Right lobe of liver (tissue), 6 donors: ENCODE measurements around the gene MED25. TPM values are rescaled to one million over a fixed set of nuclear protein-coding genes. Genes with fewer than 3 reads are reported as not detected.
A peak's percentile ranks its signal among the peaks of the same experiment; 100 is the strongest.

Source experiments
- ATAC-seq, 4 donors: fragments of 200-7000 bp; cut with Tn5 transposase; one replicate each; pipeline ENCODE4 v1.9.1; 2020; ENCODE audit warnings: mild to moderate bottlenecking in 4 of 4, moderate library complexity in 4 of 4
- DNase-seq, 3 donors: peaks; one replicate each; pipeline ENCODE4 v3.0.0-alpha.2; 2020
- H3K27ac ChIP-seq, 3 donors: fragments of 200-600 bp; one replicate each; pipeline ENCODE4 v1.8.0; 2022
- H3K27me3 ChIP-seq, 2 donors: fragments of 200-600 bp; one replicate each; pipeline ENCODE4 v1.8.0; 2022
- H3K36me3 ChIP-seq, 4 donors: fragments of 200-600 bp; sonication (generic) in 1 of 4; one replicate each; pipeline versions ENCODE4 v1.5.1 to v1.8.0; 2017 to 2022; ENCODE audit warnings: control low read depth in 1 of 4
- H3K4me1 ChIP-seq, 4 donors: fragments of 200-600 bp; sonication (generic) in 1 of 4; one replicate each; pipeline versions ENCODE4 v1.5.1 to v1.8.0; 2017 to 2022; ENCODE audit warnings: control low read depth in 1 of 4
- H3K4me3 ChIP-seq, 3 donors: fragments of 200-600 bp; one replicate each; pipeline ENCODE4 v1.8.0; 2022
- H3K9me3 ChIP-seq, 4 donors: fragments of 200-600 bp; sonication (generic) in 1 of 4; one replicate each; pipeline versions ENCODE4 v1.5.1 to v1.8.0; 2017 to 2022; ENCODE audit warnings: control low read depth in 1 of 4
- CTCF ChIP-seq, 4 donors: fragments of 200-600 bp in 3 of 4; fragments of 450-650 bp in 1 of 4; IDR thresholded peaks; one replicate each; pipeline versions ENCODE4 v1.5.1 to v1.8.0; 2016 to 2022; ENCODE audit warnings: antibody characterized with exemption in 4 of 4, mild to moderate bottlenecking in 2 of 4
- POLR2A ChIP-seq: fragments of 450-650 bp; IDR thresholded peaks from one replicate; pipeline ENCODE4 v1.6.1; 2017; ENCODE audit warnings: antibody characterized with exemption, mild to moderate bottlenecking
- WGBS: methylation state at CpG from one replicate; pipeline ENCODE4 v1.1.6; 2018; ENCODE audit warnings: low coverage, low lambda C conversion rate; ENCODE audit not compliant: insufficient coverage; ENCODE audit errors: missing lambda C conversion rate; 5-methylcytosine and 5-hydroxymethylcytosine counted together
- intact Hi-C, 2 donors: fragments of 100-400 bp; cut with DNase I; formaldehyde crosslinking; loops; one replicate each; pipeline versions ENCODE4 v1.11.2 to v1.14.1; 2022
- microRNA-seq, 2 donors: library from miRNA; unstranded; fragments of <30 nt; microRNA quantifications; one replicate each; pipeline ENCODE4, GENCODE V29; 2019 to 2020
- small RNA-seq, 2 experiments: library from RNA; depleted of rRNA; stranded (forward); fragments of <200 nt; gene quantifications; one replicate each; pipeline ENCODE3, GENCODE V24; 2016
- total RNA-seq, 6 experiments: library from RNA; depleted of rRNA in 2 of 6; stranded (reverse); fragments of >200 nt in 2 of 6; fragmentation: NEBNext Ultra II Directional in 3 of 6; extraction: Animal tissue kit (Norgen Biotek cat#: 25700) in 3 of 6; gene quantifications; one replicate each; pipeline versions ENCODE4 v1.1.0 to v1.2.4, GENCODE V29; 2016 to 2023
- donor health status: DM: no; HTN: yes; CAD: no.
- donor health status: DM: no; HTN: no; CAD: no.
- donor health status: DM: no; HTN: no; CAD: no.
- donor health status: DM: no; HTN: yes; CAD: no.
- donor health status: DM: no; HTN: yes; CAD: no.

MED25 gene
- total RNA-seq, 6 experiments from 2014 or later: 9.9 to 16.3 (median 11.8) TPM

- Histone ChIP-seq H3K4me3 (no peak overlapping the region), H3K4me1 (peaks cover 0 to 7% (median 3%) of the 10 kb centered on the region in 4 donors), H3K27me3 (no peaks in the 10 kb centered on the region), H3K36me3 (peaks cover 3 to 68% (median 34%) of the 10 kb centered on the region in 4 donors), H3K27ac (no peak overlapping the region), H3K9me3 (no peaks in the 10 kb centered on the region)
- ATAC-seq (no peak), DNase-seq (no peak)
- 96% methylated on average over 3 of the region's 5 CpGs for WGBS
- intact Hi-C loops: no loop called here
- no peak for TF ChIP-seq POLR2A
- TF ChIP-seq CTCF (IDR thresholded peaks at IDR 0.05): no peak
Measured at GRCh38 chr19:49883094-49883493, 65.0 kb downstream of the MED25 start.

GRCh38 chr19:49884109-49884508 is 66.0 kb downstream of the MED25 start:
- intact Hi-C loops: no loop called here
- no peak for ATAC-seq
- no peak overlapping the region for H3K4me3 ChIP-seq
- H3K9me3 ChIP-seq: no peaks in the 10 kb centered on the region
- H3K27ac ChIP-seq: no peak overlapping the region
- no CpG with 5 or more reads among the region's 18 CpGs for WGBS
- H3K36me3 ChIP-seq: peaks cover 3 to 67% (median 34%) of the 10 kb centered on the region in 4 donors
- H3K4me1 ChIP-seq: no peaks in the 10 kb centered on the region
- TF ChIP-seq POLR2A (no peak), CTCF (IDR thresholded peaks at IDR 0.05) (no peak)
- DNase-seq: peak in 2 of 3 donors; percentile 31 to 53
- H3K27me3 ChIP-seq: no peaks in the 10 kb centered on the region

- H3K27ac ChIP-seq: no peak overlapping the region
- intact Hi-C loops: no loop called here
- H3K4me3 ChIP-seq: no peak overlapping the region
- no peaks in the 10 kb centered on the region for H3K9me3 ChIP-seq
- TF ChIP-seq CTCF (IDR thresholded peaks at IDR 0.05): no peak
- WGBS: 80% methylated on average over 1 of the region's 3 CpGs
- H3K36me3 ChIP-seq: peaks cover 3 to 60% (median 34%) of the 10 kb centered on the region in 4 donors
- no peaks in the 10 kb centered on the region for H3K4me1 ChIP-seq
- ATAC-seq: no peak
- H3K27me3 ChIP-seq: no peaks in the 10 kb centered on the region
- no peak for DNase-seq
Measured at GRCh38 chr19:49884760-49885159, 66.7 kb downstream of the MED25 start.

Small RNAs within 50 kb of the gene (microRNA-seq; reads per million reads assigned to microRNA genes)
- gene MIR4749: 1.4 to 3.9 reads per million in 2 donors
- gene MIR6799: 0 to 0.58 reads per million in 2 donors
- gene MIR6800: 0 to 0.29 reads per million in 2 donors

Small RNAs within 50 kb of the gene (small RNA-seq; reads per million reads assigned to genes)
- gene MIR4749 (0 reads per million in 2 experiments), gene MIR6799 (0 reads per million in 2 experiments)

Other genes with a start within 250 kb of the MED25 start
- 10 to 100 TPM; 16.2 to 31.9 (median 23.2) TPM for gene NOSIP, start 237.7 kb upstream of the MED25 start, total RNA-seq
- 1 to 10 TPM; 2.5 to 5.9 (median 3.1) TPM for gene PRRG2, start 237.0 kb upstream of the MED25 start, total RNA-seq
- gene PRR12, start 227.1 kb upstream of the MED25 start, total RNA-seq: 1 to 10 TPM; 4.0 to 8.5 (median 5.5) TPM
- gene RRAS, start 178.1 kb upstream of the MED25 start, total RNA-seq: 10 to 100 TPM in 5 of 6 experiments, 1 to 10 TPM in 1; 8.5 to 16.4 (median 11.5) TPM
- 10 to 100 TPM; 14.6 to 33.0 (median 27.3) TPM for gene SCAF1, start 176.1 kb upstream of the MED25 start, total RNA-seq
- gene IRF3, start 152.4 kb upstream of the MED25 start, total RNA-seq: 10 to 100 TPM; 29.6 to 41.8 (median 35.3) TPM
- gene BCL2L12, start 152.4 kb upstream of the MED25 start, total RNA-seq: 10 to 100 TPM in 4 of 6 experiments, 1 to 10 TPM in 2; 4.5 to 11.6 (median 10.5) TPM
- gene PRMT1, start 141.0 kb upstream of the MED25 start, total RNA-seq: 10 to 100 TPM; 25.3 to 63.2 (median 39.9) TPM
- gene ADM5, start 128.7 kb upstream of the MED25 start, total RNA-seq: under 1 TPM; 0.19 to 0.70 (median 0.51) TPM
- gene CPT1C, start 127.2 kb upstream of the MED25 start, total RNA-seq: 1 to 10 TPM in 3 of 6 experiments, under 1 TPM in 3; 0.43 to 6.7 (median 0.97) TPM
- gene TSKS, start 55.0 kb upstream of the MED25 start, total RNA-seq: not detected
- gene AP2A1, start 51.3 kb upstream of the MED25 start, total RNA-seq: 100 to 1,000 TPM in 1 of 6 experiments, 10 to 100 TPM in 5; 38.7 to 103 (median 49.8) TPM
- gene FUZ, start 5.0 kb upstream of the MED25 start, total RNA-seq: 10 to 100 TPM in 1 of 6 experiments, 1 to 10 TPM in 5; 3.7 to 10.7 (median 6.3) TPM
- gene PTOV1, start 32.9 kb downstream of the MED25 start, total RNA-seq: 10 to 100 TPM; 44.4 to 93.0 (median 69.6) TPM
- 10 to 100 TPM; 21.0 to 37.5 (median 27.9) TPM for gene PNKP, start 49.3 kb downstream of the MED25 start, total RNA-seq
- gene AKT1S1, start 59.1 kb downstream of the MED25 start, total RNA-seq: 10 to 100 TPM; 18.2 to 27.0 (median 22.4) TPM
- 10 to 100 TPM; 12.6 to 38.1 (median 27.8) TPM for gene TBC1D17, start 59.4 kb downstream of the MED25 start, total RNA-seq
- 1 to 10 TPM in 2 of 6 experiments, under 1 TPM in 1, not detected in 3; 0.56 to 4.2 (median 1.0) TPM for gene IL4I1, start 78.6 kb downstream of the MED25 start, total RNA-seq
- gene ATF5, start 110.9 kb downstream of the MED25 start, total RNA-seq: 1,000 to 10,000 TPM in 1 of 6 experiments, 100 to 1,000 TPM in 5; 475 to 1,724 (median 619) TPM
- gene NUP62, start 111.2 kb downstream of the MED25 start, total RNA-seq: 10 to 100 TPM in 5 of 6 experiments, 1 to 10 TPM in 1; 9.3 to 55.5 (median 32.6) TPM
- gene SIGLEC11, start 142.9 kb downstream of the MED25 start, total RNA-seq: 1 to 10 TPM in 5 of 6 experiments, under 1 TPM in 1; 0.74 to 3.0 (median 1.7) TPM
- 10 to 100 TPM; 29.6 to 44.2 (median 33.0) TPM for gene VRK3, start 207.1 kb downstream of the MED25 start, total RNA-seq
- gene ZNF473, start 207.7 kb downstream of the MED25 start, total RNA-seq: 1 to 10 TPM; 3.1 to 6.0 (median 3.6) TPM